PC-9 (cell line): ENCODE measurements around the gene BCAS3.

ENCODE experiments used
- EZH2 ChIP-seq: fragments of 200-600 bp; sonication (generic); IDR thresholded peaks from 2 replicates; pipeline ENCODE4 v1.8.0; 2017; ENCODE audit warnings: antibody characterized with exemption, low read depth
- TF ChIP-seq, protein P1 (sequence below): fragments of 200-600 bp; sonication (generic); conservative IDR thresholded peaks from 2 replicates; pipeline ENCODE4 v1.6.1; 2017; ENCODE audit warnings: mixed run types, antibody characterized with exemption, mild to moderate bottlenecking, moderate library complexity

DNA sequence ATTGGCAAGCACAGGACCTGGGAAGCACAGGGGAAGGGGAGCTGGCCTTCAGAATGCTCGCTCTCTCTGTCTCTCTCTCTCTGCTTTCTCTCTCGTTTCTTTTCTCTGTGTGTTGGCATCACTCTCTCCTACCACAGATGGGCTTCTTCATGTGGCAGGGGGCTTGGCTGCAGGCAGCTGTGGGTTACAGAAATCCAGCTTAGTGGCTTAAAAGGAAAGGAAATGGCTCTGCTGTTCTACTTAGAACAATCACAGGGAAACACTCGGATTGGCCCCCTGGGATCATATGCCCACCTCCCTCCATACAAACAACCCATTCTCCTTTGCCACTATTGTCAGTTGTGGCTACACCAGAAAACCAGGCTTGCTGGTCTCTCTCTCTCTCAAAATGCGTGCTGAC, 742.4 kb downstream of the BCAS3 start:
- TF ChIP-seq, protein P1, sequence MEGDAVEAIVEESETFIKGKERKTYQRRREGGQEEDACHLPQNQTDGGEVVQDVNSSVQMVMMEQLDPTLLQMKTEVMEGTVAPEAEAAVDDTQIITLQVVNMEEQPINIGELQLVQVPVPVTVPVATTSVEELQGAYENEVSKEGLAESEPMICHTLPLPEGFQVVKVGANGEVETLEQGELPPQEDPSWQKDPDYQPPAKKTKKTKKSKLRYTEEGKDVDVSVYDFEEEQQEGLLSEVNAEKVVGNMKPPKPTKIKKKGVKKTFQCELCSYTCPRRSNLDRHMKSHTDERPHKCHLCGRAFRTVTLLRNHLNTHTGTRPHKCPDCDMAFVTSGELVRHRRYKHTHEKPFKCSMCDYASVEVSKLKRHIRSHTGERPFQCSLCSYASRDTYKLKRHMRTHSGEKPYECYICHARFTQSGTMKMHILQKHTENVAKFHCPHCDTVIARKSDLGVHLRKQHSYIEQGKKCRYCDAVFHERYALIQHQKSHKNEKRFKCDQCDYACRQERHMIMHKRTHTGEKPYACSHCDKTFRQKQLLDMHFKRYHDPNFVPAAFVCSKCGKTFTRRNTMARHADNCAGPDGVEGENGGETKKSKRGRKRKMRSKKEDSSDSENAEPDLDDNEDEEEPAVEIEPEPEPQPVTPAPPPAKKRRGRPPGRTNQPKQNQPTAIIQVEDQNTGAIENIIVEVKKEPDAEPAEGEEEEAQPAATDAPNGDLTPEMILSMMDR: no peak
- no peak for TF ChIP-seq EZH2
